ENCODE data around the gene TMBIM1.

The TMBIM1 gene

GRCh38 chr2:218307415-218308090 lies 15.2 kb upstream of the TMBIM1 start:
- TF ChIP-seq CTCF (IDR thresholded peaks at IDR 0.05) (no peak), ZFX (IDR thresholded peaks at IDR 0.05; ENCODE audit: borderline replicate concordance) (no peak)
- H3K27ac ChIP-seq, result no peak overlapping the region

GRCh38 chr2:218306184-218306920 lies 14.0 kb upstream of the TMBIM1 start:
- TF ChIP-seq CTCF (IDR thresholded peaks at IDR 0.05) (no peak), ZFX (IDR thresholded peaks at IDR 0.05; ENCODE audit: borderline replicate concordance) (no peak)
- no peak overlapping the region for H3K27ac ChIP-seq

DNA sequence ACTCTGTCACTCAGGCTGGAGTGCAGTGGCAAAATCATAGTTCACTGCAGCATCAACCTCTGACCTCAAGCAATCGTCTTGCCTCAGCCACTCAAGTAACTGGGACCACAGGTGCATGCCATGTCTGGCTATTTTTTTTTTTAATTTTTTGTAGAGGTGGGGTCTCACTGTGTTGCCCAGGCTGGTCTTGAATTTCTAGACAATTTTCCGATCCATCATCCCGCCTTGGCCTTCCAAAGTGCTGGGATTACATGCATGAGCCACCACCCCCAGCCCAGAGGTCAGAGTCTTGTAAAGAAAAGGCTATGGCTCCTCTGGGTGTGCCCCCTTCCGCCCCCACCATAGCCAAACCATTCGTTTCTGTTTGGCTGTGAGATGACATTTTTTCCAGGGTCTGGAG lies 13.1 kb upstream of the TMBIM1 start:
- H3K27ac ChIP-seq, result no peak overlapping the region
- TF ChIP-seq CTCF (IDR thresholded peaks at IDR 0.05) (no peak), ZFX (IDR thresholded peaks at IDR 0.05; ENCODE audit: borderline replicate concordance) (no peak)

- peak overlapping the region; percentile 41 for H3K27ac ChIP-seq
- TF ChIP-seq CTCF (IDR thresholded peaks at IDR 0.05), result peak; percentile 95
- no peak for TF ChIP-seq ZFX (IDR thresholded peaks at IDR 0.05; ENCODE audit: borderline replicate concordance)
Measured at GRCh38 chr2:218301176-218301819, 9.0 kb upstream of the TMBIM1 start.

- no peak overlapping the region for H3K27ac ChIP-seq
- TF ChIP-seq ZFX (IDR thresholded peaks at IDR 0.05; ENCODE audit: borderline replicate concordance) (no peak), CTCF (IDR thresholded peaks at IDR 0.05) (no peak)
Measured at GRCh38 chr2:218300141-218300540, 7.8 kb upstream of the TMBIM1 start.

DNA sequence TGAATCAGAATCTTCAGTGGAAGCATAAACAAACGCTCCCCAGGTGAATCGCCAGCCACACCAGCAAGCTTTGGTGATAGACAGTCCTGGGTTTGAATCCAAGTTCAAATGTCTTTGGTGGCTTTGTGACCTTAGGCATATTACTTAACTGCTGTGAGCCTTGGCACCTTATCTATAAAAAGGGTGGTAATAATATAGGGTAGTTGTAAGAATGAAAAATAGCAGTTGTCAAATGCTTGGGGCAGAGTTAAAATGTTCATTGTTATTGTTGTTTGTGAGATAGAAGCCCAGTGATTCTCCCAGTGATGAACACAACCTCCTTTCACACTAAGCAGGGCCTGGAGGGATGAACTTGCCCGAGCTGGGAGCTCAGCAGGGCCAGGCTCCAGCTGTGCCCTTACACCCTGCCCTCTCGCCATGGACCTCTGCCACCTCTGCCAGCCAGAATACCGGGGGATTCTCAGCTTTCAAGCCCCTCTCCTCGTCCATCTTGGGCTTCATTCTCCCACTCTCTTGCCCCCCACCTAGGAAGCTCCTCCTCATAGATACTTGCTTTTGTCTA lies 6.1 kb upstream of the TMBIM1 start:
- TF ChIP-seq ZFX (IDR thresholded peaks at IDR 0.05; ENCODE audit: borderline replicate concordance) (no peak), CTCF (IDR thresholded peaks at IDR 0.05) (no peak)
- H3K27ac ChIP-seq, result peak overlapping the region; percentile 94

Data from 22Rv1 (cell line).